Measurements from ENCODE around the gene ANXA7.
A peak's percentile ranks its signal among the peaks of the same experiment; 100 is the strongest.

Gene ANXA7

GRCh38 chr10:73413528-73414229, at the start of gene ANXA7:
Gene ANXA7, minus strand, starts transcription at chr10:73414058. Its CDS starts 13,202 bp downstream, at chr10:73400856.
- peak; percentile 82 to 91 (median 88) for DNase-seq

- no peak for DNase-seq
Measured at GRCh38 chr10:73460897-73461296, 47.0 kb upstream of the ANXA7 start.

- DNase-seq, result no peak
Measured at GRCh38 chr10:73459683-73460314, 45.9 kb upstream of the ANXA7 start.

- DNase-seq, result no peak
Measured at GRCh38 chr10:73456187-73456890, 42.5 kb upstream of the ANXA7 start.

GRCh38 chr10:73449113-73449512, 35.3 kb upstream of the ANXA7 start:
- DNase-seq, result no peak

- no peak for DNase-seq
Measured at GRCh38 chr10:73448384-73448783, 34.5 kb upstream of the ANXA7 start.

GRCh38 chr10:73446926-73447325, 33.1 kb upstream of the ANXA7 start:
- DNase-seq, result no peak

GRCh38 chr10:73444457-73444856, 30.6 kb upstream of the ANXA7 start:
- no peak for DNase-seq

- DNase-seq, result peak in 2 of 3 experiments; percentile 30 to 81
Measured at GRCh38 chr10:73439605-73440312, 25.9 kb upstream of the ANXA7 start.

GRCh38 chr10:73439055-73439454, 25.2 kb upstream of the ANXA7 start:
- no peak for DNase-seq

GRCh38 chr10:73433538-73433867, 19.6 kb upstream of the ANXA7 start, which contains the start of gene MSS51:
Gene MSS51, minus strand, starts transcription at chr10:73433561. Its CDS starts 5,277 bp downstream, at chr10:73428284.
- peak in 2 of 3 experiments; percentile 23 to 79 for DNase-seq

- DNase-seq, result peak in 1 of 3 experiments; percentile 79
Measured at GRCh38 chr10:73432646-73433537, 19.0 kb upstream of the ANXA7 start.

- no peak for DNase-seq
Measured at GRCh38 chr10:73426318-73426717, 12.5 kb upstream of the ANXA7 start.

GRCh38 chr10:73424478-73424877, 10.6 kb upstream of the ANXA7 start:
- DNase-seq, result no peak

- no peak for DNase-seq
Measured at GRCh38 chr10:73423309-73423708, 9.5 kb upstream of the ANXA7 start.

GRCh38 chr10:73416571-73416970, 2.7 kb upstream of the ANXA7 start:
- DNase-seq, result no peak

GRCh38 chr10:73414230-73414945, 530 bp upstream of the ANXA7 start:
- DNase-seq, result peak in 2 of 3 experiments; percentile 38 to 63

GRCh38 chr10:73413108-73413527, 740 bp downstream of the ANXA7 start:
- DNase-seq, result peak; percentile 9 to 80 (median 72)

- DNase-seq, result no peak
Measured at GRCh38 chr10:73410897-73411296, 3.0 kb downstream of the ANXA7 start.

- no peak for DNase-seq
Measured at GRCh38 chr10:73408978-73409521, 4.8 kb downstream of the ANXA7 start.

GRCh38 chr10:73408061-73408460, 5.8 kb downstream of the ANXA7 start:
- DNase-seq, result no peak

Measured in NCI-H1417 (cell line).